Measurements from ENCODE around the gene TMEM141.
A peak's percentile ranks its signal among the peaks of the same experiment; 100 is the strongest.
"Not testable (repeated sequence)": the region's sequence is repeated elsewhere in the genome, so short reads cannot be mapped to it uniquely, and the experiment has no call there.

TMEM141 gene

DNA sequence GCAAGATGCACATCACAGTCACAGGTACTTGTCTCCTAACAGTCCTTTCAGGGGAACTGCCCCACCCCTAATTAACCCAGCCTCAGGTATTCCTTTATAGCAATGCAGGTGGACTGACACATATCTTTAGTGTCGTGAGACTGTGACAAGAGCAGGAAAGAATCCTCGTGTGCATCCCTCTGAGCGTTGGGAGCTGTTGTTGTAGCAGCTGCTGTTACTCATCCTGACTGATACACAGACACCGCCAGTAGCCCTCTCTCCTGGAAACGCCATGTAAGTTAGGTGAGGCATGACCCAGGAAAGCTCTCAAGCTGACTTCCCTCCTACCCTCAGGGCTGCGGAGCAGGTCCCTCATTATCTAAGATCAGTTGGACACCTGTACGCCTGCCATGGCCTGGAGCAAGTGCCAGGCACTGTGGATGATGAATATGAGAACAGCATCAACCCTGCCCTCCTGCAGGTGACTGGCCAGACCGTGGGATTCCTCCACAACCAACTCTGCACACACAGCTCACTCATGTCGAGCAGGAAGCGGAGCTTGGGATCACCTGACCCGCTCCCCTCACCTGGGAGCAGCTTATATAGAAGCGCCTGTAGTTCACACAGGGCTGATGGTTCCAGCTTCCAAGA is 16.6 kb upstream of the TMEM141 start:
- no peak for DNase-seq

DNA sequence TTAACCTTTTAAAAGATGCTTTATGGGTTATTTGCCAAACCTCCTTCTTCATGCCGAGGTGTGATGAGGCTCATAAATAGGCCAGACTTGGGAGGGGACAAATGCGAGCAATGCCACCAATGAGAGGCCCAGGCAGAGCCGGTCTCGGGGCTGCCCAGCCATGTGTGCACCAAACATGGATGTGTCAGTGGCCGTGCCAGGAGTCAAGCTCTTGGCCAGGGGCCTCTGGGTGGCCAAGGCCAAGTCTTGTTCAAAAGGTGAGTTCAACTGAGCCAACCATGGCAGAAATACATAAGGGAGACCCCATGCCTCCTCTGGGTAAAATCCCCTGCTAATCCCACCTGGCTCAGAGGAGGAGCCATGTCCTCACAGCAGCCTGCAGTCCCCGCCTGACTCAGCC is 16.0 kb upstream of the TMEM141 start:
- DNase-seq, result no peak

DNA sequence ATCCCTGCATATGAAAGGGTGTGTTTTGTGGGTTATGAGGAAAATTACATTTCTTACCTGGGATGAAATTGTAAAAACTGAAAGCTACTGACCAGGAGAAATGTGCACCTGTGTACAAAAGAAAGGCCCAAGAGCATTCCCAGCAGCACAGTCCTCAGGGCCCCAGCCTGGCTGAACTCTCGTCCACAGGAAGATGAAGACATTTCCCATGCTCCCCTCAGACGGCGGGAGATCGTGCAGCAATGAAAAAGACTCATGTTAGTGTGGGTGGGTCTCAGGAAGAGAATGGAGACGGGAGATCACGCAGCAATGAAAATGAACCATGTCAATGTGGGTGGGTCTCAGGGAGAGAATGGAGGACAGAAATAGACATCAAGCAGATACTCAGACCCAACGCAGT is 14.2 kb upstream of the TMEM141 start:
- no peak for DNase-seq

DNA sequence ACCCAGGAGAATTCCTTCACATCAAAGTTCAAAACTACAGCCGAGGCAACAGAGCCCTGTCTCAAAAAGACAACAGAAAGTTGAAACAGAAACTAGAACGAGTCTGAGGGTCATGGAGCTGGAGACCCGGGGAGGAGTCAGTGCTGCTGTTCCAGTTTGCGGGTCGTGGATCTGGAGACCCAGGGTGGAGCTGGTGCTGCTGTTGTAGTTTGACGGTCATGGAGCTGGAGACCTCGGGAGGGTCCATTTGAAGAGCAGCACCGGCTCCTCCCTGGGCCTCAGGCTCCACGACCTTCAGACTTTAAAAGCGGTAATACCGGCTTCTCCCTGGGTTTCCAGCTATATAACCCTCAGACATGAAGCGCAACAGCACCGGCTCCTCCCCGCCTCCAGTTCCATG is 13.8 kb upstream of the TMEM141 start:
- DNase-seq, result no peak

DNA sequence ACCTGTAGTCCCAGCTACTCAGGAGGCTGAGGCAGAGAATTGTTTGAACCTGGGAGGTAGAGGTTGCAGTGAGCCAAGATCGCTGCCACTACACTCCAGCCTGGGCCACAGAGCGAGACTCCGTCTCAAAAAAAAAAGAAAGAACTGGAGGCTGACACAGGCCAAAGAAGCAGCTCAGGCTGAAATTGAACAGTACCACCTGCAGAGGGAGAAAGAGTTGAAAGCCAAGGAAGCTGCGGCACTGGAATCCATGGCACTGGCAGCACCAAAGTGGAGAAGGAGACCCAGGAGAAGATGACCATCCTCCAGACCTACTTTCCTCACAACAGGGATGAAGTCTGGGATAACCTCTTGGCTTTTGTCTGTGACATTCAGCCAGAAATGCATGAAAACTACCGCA is 11.3 kb upstream of the TMEM141 start:
- DNase-seq, result no peak

DNA sequence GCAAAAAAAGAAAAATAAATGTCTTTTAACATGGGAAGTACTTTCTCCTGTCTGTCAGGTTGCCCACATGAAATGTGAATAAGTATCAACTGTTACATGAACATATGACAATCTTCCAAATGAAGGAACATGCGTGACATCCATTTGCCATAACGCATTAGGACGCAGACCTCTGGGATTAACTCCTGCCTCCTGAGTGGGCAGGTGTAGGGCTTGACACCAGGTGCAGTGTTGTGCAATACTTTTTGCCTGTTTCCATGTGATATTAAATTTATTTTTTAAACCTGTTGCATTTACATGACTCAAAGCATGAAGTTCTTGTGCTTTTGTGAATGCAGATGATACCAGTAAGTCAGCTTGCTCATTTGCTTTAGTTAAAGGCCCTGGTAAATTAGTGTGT is 8.7 kb upstream of the TMEM141 start:
- DNase-seq, result no peak

DNA sequence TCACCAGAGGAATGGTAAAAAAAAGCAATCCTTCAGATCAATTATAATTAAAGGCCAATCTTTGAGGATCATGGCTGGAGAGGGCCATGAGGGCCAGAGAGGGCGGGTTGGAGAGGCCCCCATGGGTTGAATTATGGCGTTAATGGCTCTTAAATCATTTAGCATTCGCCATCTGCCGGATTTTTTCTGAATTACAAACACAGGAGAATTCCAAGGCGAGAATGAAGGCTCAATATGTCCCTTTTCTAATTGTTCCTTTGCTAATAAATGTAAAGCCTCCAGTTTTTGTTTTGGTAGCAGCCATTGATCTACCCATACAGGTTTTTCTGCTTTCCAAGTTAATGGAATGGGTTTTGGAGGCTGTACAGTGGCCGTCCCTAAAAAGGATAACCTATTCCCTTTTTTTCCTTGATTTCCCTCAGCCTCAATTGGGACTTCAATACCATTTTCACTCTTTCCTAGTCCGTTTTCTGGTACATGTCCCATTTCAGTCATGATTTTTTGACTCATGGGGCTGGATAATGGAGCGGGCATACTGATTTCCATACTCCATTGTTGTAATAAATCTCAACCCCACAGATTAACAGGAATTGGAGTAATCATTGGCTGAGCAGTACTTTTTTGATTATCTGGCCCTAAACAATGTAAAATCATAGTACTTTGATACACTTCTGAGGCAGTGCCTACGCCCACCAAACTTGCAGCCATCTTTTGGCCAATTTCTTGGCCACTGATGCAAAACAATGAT is 6.7 kb upstream of the TMEM141 start:
- no peak for DNase-seq

DNA sequence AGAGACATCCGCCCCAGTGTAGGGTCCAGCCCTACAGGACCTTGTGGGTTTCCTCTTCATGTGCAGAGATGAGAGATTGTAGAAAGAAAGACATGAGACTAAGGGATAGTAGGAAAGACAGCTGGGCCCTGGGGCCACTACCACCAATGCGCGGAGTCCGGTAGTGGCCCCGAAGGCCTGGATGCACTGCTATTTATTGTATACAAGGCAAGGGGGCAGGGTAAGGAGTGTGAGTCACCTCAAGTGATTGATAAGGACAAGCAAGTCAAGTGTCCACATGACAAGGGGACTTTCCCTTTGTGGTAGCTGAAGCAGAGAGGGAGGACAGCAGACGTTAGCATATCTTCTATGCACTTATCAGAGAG is 6.2 kb upstream of the TMEM141 start:
- DNase-seq, result no peak

DNA sequence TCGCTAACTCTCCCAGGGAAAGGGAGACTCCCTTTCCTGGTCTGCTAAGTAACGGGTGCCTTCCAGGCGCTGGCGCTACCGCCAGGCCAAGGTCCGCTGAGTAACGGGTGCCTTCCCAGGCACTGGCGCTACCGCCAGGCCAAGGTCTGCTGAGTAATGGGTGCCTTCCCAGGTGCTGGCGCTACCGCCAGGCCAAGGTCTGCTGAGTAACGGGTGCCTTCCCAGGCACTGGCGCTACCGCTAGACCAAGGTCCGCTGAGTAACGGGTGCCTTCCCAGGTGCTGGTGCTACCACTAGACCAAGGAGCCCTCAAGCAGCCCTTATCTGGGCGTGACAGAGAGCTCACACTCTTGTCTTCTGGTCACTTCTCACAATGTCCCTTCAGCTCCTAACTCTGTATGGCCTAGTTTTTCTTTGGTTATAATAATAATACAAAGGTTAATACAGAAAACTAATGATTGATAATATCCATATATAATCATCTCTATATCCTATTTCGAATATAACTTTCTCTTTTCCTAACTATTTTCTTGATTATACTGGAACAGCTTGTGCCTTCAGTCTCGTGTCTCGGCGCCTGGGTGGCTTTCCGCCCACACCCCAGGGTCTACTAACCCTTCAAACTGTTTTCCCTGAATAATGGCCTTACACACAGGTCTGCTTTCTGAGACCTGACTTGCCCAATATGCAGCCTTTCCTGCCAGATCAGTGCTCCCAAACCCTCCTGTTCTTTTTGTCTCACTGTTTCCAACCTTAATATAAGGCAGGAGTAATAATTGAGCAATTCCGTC is 5.4 kb upstream of the TMEM141 start:
- DNase-seq, result not testable (repeated sequence)

DNA sequence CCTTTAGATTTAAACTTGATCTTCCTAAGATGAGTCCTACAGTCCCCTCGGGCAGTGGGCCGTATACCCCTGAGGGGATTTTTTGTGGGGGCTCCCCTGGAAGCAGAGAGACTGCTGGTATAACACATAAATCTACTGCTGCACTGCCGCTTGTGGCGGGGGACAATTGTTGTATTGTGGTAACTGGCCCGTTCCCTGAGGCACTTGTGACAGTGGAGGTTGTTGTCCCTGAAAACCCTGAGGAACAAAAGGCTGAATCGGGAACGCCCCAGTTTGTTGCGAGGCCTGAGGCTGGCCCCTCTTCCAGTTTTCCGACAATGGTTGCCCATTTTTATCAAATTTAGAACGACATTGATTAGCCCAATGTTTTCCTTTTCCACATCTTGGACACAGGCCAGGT is 4.7 kb upstream of the TMEM141 start:
- DNase-seq, result no peak

DNA sequence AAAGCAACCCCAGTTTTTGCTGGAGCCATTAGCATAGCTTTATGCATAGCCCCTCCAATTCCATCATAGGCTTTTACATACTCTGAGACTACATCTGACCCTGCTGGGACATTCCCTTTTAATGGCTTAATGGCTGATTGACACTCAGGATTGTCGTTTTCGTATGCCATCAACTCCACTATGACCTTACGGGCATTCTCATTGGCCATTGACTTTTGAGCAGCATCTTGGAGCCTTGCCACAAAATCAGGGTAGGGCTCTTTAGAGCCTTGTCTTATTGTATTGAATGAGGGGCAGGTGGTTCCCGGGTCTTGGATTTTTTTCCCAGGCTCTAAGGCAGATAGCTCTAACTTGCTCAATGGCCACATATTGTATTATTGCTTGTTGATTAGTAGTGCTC is 4.2 kb upstream of the TMEM141 start:
- DNase-seq, result not testable (repeated sequence)

DNA sequence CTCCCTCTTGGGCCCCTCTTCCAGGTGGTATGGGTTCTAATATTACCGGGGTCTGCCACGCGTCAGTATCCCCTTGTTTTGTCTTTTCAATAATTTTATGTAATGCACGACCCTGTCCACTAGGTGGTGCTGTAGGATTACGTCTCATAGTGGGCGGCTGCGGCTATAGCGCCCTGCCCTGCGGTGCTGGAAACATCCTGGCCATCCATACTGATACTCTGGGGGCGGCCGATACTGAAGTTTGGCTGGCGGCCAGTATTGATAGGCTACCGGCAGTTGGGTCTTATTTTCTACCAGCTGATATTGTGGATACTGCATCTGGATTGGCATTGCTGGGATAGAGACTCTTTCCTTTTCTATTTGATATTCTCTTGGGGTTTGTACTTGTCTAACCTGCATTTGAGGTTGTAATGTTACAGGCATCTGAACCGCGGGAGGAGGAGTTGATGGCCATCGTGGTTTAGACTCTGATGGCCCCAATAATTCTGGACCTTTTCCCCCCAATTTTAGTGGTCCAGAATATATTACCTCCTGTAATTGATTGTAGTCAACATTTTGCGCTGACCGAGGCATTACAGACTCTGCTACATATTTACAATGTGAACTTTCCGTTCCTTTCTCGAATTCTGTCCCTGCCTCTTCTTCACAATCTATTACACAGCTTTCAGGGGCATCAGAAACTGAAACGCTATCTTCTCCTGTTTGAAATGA is 3.3 kb upstream of the TMEM141 start:
- peak; percentile 67 to 72 for DNase-seq

DNA sequence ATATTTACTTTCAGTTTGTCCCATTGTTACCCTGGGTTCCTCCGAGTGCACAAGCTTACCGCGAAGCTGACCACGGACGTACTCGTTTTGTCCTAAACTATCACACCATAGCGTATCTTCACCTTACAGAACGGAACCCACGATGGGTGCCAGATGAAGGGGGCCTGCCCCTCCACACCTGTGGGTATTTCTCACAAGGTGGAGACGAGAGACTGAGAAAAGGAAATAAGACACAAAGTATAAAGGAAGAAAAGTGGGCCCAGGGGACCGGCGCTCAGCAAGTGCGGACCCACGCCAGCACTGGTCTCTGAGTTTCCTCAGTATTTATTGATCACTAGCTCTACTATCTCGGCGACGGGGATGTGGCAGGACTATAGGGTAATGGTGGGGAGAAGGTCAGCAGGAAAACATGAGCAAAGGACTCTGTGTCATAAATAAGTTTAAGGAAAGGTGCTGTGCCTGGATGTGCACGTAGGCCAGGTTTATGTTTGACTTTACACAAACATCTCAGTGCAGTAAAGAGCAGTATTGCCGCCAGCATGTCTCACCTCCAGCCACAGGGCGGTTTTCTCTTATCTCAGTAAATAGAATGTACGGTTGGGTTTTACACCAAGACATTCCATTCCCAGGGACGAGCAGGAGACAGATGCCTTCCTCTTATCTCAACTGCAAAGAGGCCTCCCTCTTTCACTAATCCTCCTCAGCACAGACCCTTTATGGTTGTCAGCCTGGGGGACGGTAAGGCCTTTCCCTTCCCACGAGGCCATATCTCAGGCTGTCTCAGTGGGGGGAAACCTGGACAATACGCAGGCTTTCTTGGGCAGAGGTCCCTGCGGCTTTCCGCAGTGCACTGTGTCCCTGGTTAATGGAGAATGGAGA is 2.3 kb upstream of the TMEM141 start:
- DNase-seq, result not testable (repeated sequence)

DNA sequence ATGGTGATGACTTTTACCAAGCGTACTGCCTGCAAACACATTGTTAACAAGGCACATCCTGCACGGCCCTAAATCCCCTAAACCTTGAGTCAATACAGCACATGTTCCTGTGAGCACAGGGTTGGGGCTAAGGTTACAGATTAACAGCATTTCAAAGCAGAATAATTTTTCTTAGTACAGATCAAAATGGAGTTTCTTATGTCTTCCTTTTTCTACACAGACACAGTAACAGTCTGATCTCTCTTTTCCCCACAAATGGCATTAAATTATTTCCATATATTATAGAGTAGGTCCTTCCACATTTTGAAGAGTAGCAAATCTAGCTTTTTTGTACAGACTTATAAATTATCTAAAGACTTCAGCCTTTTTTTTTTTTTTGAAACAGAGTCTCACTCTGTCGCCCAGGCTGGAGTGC is 1.6 kb upstream of the TMEM141 start:
- no peak for DNase-seq

DNA sequence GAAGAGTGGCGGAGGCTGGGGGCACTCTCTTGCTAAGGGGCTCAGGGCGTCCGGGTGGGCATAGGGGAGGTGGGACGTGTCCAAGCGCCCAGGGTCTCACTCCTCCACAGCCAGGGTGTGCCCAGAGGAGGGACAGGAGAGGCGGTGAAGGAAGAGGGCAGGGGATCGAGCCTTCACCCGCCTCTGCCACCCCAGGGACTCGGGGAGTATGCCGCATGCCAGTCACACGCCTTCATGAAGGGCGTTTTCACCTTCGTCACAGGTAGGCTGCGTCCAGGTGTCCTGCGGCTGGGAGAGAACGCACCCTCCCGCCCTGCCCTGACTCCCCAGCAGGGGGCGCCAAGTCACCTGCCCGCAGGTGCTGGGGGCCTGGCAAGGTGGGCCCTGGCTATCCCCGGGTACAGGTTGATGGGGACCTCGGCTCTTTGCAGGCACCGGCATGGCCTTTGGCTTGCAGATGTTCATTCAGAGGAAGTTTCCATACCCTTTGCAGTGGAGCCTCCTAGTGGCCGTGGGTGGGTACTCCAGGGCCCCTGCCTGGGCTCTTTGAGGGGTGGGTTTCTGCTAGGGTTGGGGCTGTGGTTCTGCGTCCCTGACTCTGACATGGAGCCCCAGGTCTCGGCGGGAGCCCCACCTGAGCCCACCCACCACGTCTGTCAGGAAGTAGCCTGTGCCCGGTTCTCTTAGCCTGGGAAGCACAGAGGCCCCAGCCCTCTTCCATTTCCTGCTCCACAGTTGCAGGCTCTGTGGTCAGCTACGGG is 552 bp downstream of the TMEM141 start:
- DNase-seq, result peak; percentile 65 to 71

DNA sequence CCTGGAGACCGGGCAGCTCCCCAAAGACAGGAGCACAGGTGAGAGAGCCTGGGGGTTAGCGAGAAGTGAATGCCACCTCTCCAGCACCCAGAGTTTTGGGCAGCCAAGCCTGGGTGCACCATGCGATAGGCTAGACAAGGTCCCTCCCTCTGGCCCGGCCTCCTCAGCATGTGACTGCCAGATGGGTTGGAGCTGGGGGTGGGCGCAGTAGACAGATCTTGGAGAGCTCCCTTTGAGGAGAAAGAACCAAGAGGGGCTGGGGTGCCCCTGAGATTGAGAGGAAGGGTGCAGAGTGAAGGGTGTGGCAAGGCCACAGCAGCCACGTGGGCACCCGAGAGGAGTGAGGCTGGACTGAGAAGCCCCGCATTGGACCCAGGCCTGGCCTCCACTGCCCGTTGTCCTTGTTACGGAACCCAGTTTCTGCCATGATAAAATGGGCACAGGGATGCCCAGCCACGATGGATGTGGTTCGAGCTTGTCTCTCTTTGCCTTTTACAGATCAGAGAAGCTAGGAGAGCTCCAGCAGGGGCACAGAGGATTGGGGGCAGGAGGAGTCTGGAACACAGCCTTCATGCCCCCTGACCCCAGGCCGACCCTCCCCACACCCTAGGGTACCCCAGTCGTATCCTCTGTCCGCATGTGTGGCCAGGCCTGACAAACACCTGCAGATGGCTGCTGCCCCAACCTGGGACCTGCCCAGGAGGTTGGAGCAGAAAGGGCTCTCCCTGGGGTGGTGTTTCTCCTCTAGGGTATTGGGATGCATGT is 1.4 kb downstream of the TMEM141 start:
- DNase-seq, result no peak

DNA sequence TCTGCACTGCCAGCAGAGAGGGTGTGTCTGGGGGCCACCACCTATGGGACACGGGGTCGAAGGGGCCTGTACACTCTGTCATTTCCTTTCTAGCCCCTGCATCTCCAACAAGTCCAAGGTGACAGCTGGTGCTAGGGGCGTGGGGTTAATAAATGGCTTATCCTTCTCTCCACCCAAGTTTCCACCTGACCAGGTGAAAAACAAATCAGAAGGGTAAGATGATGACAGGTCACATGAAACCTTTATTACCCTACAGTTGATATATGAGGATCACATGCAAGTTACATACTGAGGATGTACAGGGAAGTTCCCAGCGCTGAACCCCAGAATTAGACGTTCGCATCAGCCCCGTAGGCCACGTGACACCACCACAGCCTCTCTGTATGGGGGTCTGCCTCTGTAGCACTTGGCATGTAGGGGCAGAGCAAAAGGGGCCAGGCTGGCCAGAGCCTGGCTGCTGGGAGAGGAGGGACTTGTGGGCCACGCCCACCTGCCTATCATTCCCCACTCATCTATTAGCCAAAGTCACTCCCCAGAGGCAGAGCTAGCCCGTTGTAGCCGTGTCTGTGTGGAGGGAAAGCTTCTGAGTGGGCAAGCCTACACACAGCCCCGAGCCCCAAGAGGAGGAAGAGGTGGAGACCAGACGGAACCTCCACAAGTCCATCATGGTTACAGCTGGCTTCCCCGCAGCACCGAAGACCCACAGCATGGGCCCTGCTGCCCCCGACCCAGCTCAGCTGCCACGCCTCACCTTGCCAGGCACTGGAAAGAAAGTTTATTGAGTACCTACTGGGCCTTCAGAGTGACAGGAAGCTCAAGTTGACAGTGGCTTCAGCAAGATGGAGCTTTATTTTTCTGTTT is 2.2 kb downstream of the TMEM141 start:
- no peak for DNase-seq

DNA sequence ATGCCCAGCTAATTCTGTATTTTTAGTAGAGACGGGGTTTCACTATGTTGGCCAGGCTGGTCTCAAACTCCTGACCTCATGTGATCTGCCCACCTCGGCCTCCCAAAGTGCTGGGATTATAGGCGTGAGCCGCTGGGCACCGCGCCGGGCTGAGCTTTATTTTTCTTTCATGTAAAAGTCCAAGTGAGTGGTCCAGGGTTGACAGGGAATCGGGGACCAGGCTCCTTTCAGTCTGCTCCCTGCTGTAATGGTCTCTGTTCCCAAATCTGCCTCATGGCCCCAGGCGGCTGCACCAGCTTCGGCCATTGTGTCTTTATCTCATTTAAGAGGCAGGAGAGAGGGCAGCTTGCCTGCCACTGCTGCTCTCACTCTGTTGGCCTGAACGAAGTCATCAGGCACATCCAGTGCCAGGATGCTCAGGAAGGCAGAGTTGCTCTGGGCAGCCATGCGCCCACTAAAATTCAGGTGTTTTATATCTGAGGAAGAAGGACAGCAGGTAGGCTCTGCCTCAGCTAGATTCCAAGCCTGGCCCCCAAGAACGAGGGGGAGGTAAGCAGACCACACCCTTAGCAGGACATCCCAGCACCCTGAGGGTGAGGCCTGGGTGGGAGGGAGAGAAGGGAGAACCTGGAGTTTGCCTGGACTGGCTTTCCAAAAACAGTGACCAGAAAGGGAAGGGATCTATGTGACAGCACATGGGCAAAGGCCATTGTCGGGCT is 3.3 kb downstream of the TMEM141 start:
- DNase-seq, result no peak

DNA sequence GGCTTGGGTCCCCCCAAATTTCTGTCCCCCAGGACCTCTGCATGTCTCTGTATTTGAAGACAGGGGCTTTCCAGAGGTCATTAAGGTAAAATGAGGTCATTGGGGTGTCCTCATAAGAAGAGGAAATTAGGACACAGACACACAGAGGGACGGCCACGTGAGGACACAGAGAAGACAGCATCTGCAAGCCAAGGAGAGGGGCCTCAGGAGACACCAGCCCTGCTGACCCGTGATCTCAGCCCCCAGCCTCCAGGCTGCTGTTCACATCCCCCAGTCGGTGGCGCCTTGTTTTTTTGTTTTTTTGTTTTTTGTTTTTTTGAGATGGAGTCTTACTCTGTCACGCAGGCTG is 3.8 kb downstream of the TMEM141 start:
- DNase-seq, result no peak
